HL-60 (cell line): Measurements from ENCODE around the gene SHROOM3.

Experiments
- DNase-seq, 2 experiments: peaks; one replicate each; pipeline ENCODE4 v3.0.0-alpha.2; 2010 to 2020; ENCODE audit warnings: low read depth in 1 of 2, low spot score in 1 of 2
- H3K27ac ChIP-seq: fragments of 250-450 bp; sonication (Bioruptor Pico); replicated peaks from 2 replicates; pipeline ENCODE4 v1.5.1; 2020; ENCODE audit warnings: mild to moderate bottlenecking, moderate library complexity
- H3K27me3 ChIP-seq: fragments of 250-450 bp; sonication (Bioruptor Pico); 2 replicates; pipeline ENCODE4 v1.5.1; 2021; ENCODE audit warnings: mild to moderate bottlenecking, moderate library complexity; ENCODE audit not compliant: insufficient read depth, poor library complexity, severe bottlenecking
- H3K4me3 ChIP-seq: replicated peaks from 2 replicates; pipeline ENCODE4 v1.5.1; 2011; ENCODE audit warnings: mild to moderate bottlenecking, control low read depth, low read length; ENCODE audit not compliant: insufficient read depth
- CTCF ChIP-seq: IDR thresholded peaks from one replicate; pipeline ENCODE4 v1.5.1; 2011; ENCODE audit warnings: low read length, control low read depth, inconsistent platforms; ENCODE audit not compliant: insufficient read depth
- GABPA ChIP-seq: IDR thresholded peaks from 2 replicates; pipeline ENCODE4 v1.6.1; 2012; ENCODE audit warnings: low read depth
- POLR2AphosphoS5 ChIP-seq: IDR thresholded peaks from 2 replicates; pipeline ENCODE4 v1.6.1; 2012; ENCODE audit warnings: low read depth
- REST ChIP-seq: IDR thresholded peaks from 2 replicates; pipeline ENCODE4 v1.6.1; 2012; ENCODE audit warnings: low read depth; ENCODE audit not compliant: insufficient replicate concordance
- SPI1 ChIP-seq: IDR thresholded peaks from 2 replicates; pipeline ENCODE4 v1.6.1; 2012; ENCODE audit warnings: low read depth, mild to moderate bottlenecking, borderline replicate concordance
- long read RNA-seq: library from polyadenylated mRNA; unstranded; transcript quantifications from one replicate; pipeline ENCODE4 v2.0.0, GENCODE V29; 2020

The SHROOM3 gene
- long read RNA-seq, partial matches to known transcripts, result 0 of 2 reads
- long read RNA-seq, other reads (novel, unspliced or antisense), result 2 of 2 reads

GRCh38 chr4:76434901-76435527, at the start of gene SHROOM3:
Gene SHROOM3 (plus strand): TSS chr4:76435229. CDS start chr4:76436053, 824 bp downstream.
- no peak for DNase-seq
- H3K4me3 ChIP-seq, result no peak within 1 kb of the TSS
- H3K27me3 ChIP-seq, result peaks cover 28% of the 10 kb centered on the region
- no peak for TF ChIP-seq POLR2AphosphoS5
- TF ChIP-seq REST, result no peak
- TF ChIP-seq CTCF, result no peak
- no peak for TF ChIP-seq SPI1
- no peak for TF ChIP-seq GABPA
- H3K27ac ChIP-seq, result no peak within 1 kb of the TSS

GRCh38 chr4:76385974-76386373, 49.1 kb upstream of the SHROOM3 start:
- no peaks in the 10 kb centered on the region for H3K27me3 ChIP-seq
- H3K4me3 ChIP-seq, result no peak overlapping the region
- peak overlapping the region; percentile 64 for H3K27ac ChIP-seq
- no peak for DNase-seq
- TF ChIP-seq REST, result no peak

GRCh38 chr4:76386566-76387305, 48.3 kb upstream of the SHROOM3 start:
- DNase-seq, result peak; percentile 72 to 94
- Histone ChIP-seq H3K27me3 (no peaks in the 10 kb centered on the region), H3K4me3 (no peak overlapping the region)

More at GRCh38 chr4:76386566-76387305, 48.3 kb upstream of the SHROOM3 start:
- peak overlapping the region; percentile 64 for H3K27ac ChIP-seq
- TF ChIP-seq CTCF (no peak), POLR2AphosphoS5 (peak; percentile 68)
